GM13976 (cell line): ENCODE data around the gene ACMSD.

Source experiments
- DNase-seq: peaks from one replicate; pipeline ENCODE4 v3.0.0; 2012; ENCODE audit warnings: low spot score
- CTCF ChIP-seq: IDR thresholded peaks from 2 replicates; pipeline ENCODE4 v1.5.1; 2012; ENCODE audit warnings: borderline replicate concordance, mild to moderate bottlenecking; ENCODE audit not compliant: insufficient read depth; ENCODE audit errors: extremely low read depth, missing control alignments, control extremely low read depth
- in situ Hi-C: fragments of 300-500 bp; cut with MboI; formaldehyde crosslinking; loops from one replicate; pipeline ENCODE4 v1.12.0; 2022; ENCODE audit warnings: low sequenced_read_pairs, mixed read lengths, inconsistent platforms; ENCODE audit not compliant: unreplicated experiment

Gene ACMSD

GRCh38 chr2:134838143-134838620 is at the start of gene ACMSD:
Gene ACMSD, plus strand, starts transcription at chr2:134838616. Its CDS starts 67 bp downstream, at chr2:134838683.
- TF ChIP-seq CTCF: no peak
- in situ Hi-C loops: no loop called here
- no peak for DNase-seq

- no peak for DNase-seq
- in situ Hi-C loops: no loop called here
Measured at GRCh38 chr2:134790487-134790886, 47.9 kb upstream of the ACMSD start.

GRCh38 chr2:134791616-134792015 is 46.8 kb upstream of the ACMSD start:
- no peak for DNase-seq
- in situ Hi-C loops: no loop called here
- no peak for TF ChIP-seq CTCF

More at GRCh38 chr2:134790487-134790886, 47.9 kb upstream of the ACMSD start:
- no peak for TF ChIP-seq CTCF

GRCh38 chr2:134792186-134792585 is 46.2 kb upstream of the ACMSD start:
- DNase-seq: no peak
- TF ChIP-seq CTCF: no peak
- in situ Hi-C loops: no loop called here

GRCh38 chr2:134795765-134796164 is 42.7 kb upstream of the ACMSD start:
- no peak for DNase-seq
- no peak for TF ChIP-seq CTCF
- in situ Hi-C loops: no loop called here

GRCh38 chr2:134796373-134796772 is 42.0 kb upstream of the ACMSD start:
- in situ Hi-C loops: no loop called here
- TF ChIP-seq CTCF: no peak
- no peak for DNase-seq

GRCh38 chr2:134799936-134800335 is 38.5 kb upstream of the ACMSD start:
- in situ Hi-C loops: no loop called here
- no peak for DNase-seq
- no peak for TF ChIP-seq CTCF
